HG02840 (cell line): ENCODE data around the gene CFAP92.

Experiments
- ATAC-seq: cut with Tn5 transposase; IDR thresholded peaks from one replicate; pipeline ENCODE4 v1.9.1; 2021; ENCODE audit warnings: mild to moderate bottlenecking, moderate library complexity, moderate number of reproducible peaks; ENCODE audit not compliant: unreplicated experiment, low FRiP score

The CFAP92 gene

DNA sequence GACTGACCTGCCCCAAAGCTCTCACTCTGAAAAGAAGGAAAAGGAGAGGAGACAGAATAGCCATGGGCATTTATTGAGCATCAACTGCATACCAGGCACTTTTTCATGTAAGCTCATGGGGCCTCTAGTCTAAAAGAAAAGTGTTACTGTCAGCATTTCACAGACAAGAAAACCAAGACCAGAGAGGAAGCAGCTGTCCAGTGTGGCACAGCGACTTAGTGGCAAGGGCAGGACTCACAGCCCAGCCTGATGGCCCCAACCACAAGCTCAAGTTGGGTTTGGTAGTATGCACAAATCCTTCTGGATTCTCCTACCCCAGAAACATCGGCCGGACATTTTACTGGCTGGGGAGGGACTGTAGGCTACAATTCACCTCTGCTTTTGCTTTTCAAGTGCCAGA is 13.0 kb upstream of the CFAP92 start:
- ATAC-seq: no peak

DNA sequence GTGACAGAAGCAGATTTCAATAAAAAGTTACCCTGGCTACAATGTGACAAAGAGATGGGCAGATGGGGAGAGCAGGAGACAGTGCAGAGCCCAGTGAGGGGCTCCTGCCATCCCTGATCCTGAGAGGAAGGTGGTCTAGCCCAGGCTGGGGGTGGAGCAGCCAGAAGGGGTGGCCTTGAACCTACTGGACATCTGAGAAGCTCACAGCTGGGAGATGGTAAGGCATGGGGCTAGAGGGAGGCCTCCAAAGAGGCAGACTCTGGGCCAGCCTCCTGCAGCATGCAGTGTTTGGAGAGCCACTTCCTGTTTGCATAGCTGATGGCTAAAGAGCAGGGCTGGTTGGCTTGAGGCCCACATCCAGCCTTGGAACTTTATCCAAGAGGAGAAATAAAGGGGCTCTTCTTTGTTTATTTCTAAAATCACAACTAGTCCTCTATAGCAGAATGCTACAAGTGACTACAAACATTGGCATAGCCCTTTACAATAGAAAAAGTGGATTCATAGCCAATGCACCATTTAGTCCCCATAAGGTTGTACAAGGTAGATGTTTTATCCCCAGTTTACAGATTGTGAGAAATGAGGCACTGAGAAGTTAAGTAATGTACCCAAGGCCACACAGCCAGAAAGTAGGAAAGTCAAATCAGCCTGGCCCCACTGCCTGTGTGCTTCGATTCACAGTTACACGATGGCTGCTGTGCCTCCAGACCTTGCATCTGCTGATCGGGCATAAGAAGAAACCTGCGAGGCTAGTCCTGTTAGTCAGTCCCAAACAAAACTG is 11.8 kb upstream of the CFAP92 start:
- no peak for ATAC-seq

- ATAC-seq: no peak
Observed at GRCh38 chr3:129004639-129005295, 10.9 kb upstream of the CFAP92 start.

DNA sequence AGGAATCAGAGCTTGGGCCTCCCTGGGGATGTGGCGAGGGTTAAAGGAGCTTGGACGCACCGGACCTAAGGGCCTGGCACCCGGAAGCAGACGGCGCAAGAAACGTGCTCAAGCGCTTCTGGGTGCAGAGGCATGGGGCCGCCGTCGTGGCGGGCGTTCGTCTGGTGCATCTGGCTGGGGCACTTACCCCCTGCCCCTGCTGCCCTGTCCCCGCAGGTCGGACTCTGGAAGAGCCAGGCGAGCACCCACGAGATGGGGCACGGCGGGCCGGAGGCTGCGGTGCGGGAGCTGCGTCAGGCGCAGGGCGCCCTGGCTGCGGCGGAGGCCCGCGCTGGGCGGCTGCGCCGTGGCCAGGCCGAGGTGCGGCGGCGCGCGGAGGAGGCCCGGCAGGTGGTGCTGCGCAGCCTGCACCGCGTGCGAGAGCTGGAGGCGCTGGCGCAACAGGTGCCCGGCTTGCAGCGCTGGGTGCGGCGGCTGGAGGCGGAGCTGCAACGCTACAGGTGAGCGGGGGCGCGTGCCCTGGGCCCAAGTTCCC is 9.8 kb upstream of the CFAP92 start:
- ATAC-seq: no peak

- no peak for ATAC-seq
Observed at GRCh38 chr3:129002573-129003569, 9.0 kb upstream of the CFAP92 start.

GRCh38 chr3:129001806-129002572 is 8.1 kb upstream of the CFAP92 start:
- no peak for ATAC-seq

- ATAC-seq: no peak
Observed at GRCh38 chr3:129001101-129001805, 7.4 kb upstream of the CFAP92 start, which contains the start of gene EFCC1. Gene EFCC1, plus strand, starts transcription at chr3:129001304. Its CDS starts 325 bp downstream, at chr3:129001629.

GRCh38 chr3:129000742-129001100 is 6.8 kb upstream of the CFAP92 start:
- ATAC-seq: no peak

DNA sequence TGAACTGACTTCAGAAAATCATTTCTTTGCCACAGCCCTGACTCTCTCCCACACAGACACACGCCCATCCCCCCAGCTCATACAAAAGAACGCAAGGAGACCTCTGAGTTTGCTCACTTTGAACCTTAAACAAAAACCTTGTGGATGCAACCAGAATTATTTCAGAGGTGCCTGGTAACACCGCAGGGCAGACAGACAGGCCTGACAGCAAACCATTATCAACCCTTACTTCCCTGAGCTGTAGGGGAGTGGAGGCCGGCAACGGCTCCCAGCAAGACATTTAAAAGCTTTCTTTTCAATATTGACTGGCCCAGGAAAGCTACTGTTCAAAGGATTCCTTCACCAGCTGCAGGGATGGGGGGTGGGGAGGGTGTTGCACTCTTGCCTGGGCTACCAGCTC is 5.2 kb upstream of the CFAP92 start:
- ATAC-seq: no peak

DNA sequence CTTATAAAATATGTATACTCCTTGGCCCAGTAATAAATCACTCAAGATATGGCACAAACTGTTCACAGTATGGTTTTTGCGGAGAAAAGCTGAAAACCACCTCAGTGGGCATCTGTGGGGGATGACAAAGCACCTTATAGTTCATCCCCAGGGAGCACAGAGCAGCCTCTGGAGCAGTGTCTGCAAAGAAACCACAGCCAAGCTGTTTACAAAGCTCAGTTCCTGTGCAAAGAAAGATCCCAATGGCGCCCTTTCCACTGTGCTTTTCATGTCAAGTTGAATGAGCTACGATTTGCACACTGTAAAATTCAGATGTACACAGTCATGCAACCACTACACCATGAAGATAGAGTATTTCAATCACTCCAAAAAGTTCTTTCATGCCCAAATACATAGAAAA is 4.7 kb upstream of the CFAP92 start:
- no peak for ATAC-seq

- no peak for ATAC-seq
Observed at GRCh38 chr3:128997486-128998133, 3.7 kb upstream of the CFAP92 start.

DNA sequence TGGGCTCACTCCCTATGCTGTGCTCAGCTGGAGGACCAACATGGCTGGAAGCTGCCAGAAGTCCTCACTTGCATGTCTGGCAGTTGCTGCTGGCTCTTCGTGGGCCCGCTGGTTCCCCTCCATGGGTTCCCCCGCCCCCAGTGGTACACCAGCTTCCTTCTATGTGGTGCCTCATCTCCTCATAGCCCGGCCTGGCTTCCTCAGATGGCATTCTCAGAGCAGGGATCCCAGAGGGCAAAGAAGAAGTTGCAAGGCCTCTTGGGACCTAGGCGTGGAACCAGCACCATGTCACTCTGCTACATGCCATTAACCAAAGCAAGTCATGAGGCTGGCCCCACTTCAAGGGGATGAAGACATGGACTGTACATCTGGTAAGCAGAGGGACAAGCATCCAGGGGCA is 2.9 kb upstream of the CFAP92 start:
- ATAC-seq: no peak

- no peak for ATAC-seq
Observed at GRCh38 chr3:128996200-128996599, 2.3 kb upstream of the CFAP92 start.

DNA sequence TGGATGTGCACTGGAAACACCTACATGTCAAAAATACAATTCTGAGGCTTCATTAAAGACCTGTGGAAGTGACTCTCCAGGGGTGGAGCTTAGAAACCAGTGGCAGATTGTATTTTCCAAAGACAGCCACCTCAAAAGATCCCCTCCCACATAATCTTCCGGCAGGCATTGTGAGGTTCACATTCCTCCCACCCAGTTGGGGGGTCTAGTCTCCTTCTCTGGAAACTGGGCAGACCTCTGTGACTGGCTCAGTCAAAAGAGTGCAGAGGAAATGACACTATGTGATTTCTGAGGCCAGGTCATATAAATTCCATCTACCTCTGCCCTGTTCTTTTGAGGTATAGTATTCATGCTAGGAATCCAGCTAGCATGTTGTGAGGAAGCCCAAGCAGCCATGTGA is 1.9 kb upstream of the CFAP92 start:
- ATAC-seq: no peak

DNA sequence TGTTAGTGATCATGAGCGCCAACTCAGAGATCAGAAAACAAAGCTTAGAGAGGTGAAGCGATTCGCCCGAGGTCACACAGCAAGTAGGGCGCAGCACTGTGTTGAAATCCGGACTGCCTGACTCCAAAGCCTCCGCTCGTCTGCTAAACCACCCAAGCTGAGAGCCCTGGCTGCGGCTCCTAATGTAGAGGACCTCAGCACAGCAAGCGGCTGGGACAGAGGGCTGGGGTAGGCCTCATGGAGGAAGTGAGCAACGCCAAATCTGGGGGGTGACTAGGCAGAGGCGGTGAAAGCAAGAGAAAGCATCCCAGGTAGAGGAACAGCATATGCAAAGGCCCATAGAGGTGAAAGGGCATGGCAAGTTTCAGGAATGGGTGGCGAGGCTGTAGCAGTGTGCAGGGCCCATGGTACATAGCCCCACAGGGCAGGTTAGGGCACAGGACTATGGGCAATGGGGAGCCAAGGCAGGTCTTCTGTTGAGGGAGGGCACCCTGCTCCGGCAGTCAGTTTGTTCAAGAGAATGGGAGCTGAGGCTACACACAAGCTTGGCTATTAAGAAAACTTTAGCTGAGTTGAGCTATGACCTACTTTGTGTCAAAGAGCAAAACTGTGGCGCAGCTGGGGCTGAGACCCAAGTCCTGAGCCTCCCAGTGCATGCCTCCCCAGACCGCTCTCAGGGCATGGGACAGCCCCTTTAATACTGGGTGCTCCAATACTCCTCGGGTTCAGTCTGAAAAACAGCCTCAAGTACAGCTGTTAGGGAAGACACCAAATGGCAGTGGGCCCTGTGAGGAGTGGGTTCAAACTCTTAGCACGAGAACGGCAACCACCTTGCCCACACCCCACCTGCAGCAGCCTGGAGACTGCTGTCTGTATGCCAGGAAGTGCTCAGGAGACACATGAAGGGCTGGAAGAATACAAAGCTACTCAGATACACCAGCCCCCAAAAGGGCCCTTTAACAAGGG is 988 bp upstream of the CFAP92 start:
- no peak for ATAC-seq

- no peak for ATAC-seq
Observed at GRCh38 chr3:128994173-128994512, 267 bp upstream of the CFAP92 start.

DNA sequence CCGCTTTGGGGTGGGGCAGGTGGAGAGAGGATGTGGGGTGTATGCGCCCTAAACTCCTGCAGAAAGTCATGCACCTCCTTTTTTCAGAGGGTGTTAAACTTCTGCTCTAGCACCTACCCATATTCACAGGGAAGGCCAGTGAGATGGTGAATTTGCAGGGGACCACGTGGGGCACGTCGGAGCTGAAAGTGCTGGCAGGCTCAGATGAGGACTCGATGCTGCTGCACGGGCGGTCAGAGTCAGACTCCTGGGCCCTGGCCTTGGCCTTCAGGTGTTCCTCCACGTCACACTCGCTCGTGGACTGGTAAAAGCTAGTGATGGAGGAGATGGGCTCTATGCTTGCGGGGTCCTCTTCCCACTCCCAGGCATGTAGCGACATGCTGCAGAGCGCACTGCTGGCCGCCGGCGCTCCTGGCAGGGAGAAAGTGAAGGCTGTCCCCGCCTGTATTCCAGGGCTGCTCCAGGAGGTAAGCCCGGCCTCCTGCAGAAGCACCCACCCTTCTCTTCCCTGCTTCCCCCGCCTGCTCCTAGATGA is 883 bp downstream of the CFAP92 start:
- ATAC-seq: no peak
